HEK293 (cell line): ENCODE measurements around the gene HOXB4.

Experiments
- CTCF ChIP-seq: fragments of 450-650 bp; formaldehyde crosslinking; IDR thresholded peaks from 2 replicates; pipeline ENCODE4 v1.5.1; 2016; ENCODE audit warnings: missing biosample characterization, missing genetic modification characterization
- KLF17 ChIP-seq: fragments of 450-650 bp; formaldehyde crosslinking; IDR thresholded peaks from 2 replicates; pipeline ENCODE4 v1.5.1; 2016; ENCODE audit warnings: missing biosample characterization, missing genetic modification characterization
- KLF8 ChIP-seq: fragments of 450-650 bp; formaldehyde crosslinking; IDR thresholded peaks from 2 replicates; pipeline ENCODE4 v1.5.1; 2016; ENCODE audit warnings: missing biosample characterization, missing genetic modification characterization
- KLF9 ChIP-seq: fragments of 450-650 bp; formaldehyde crosslinking; IDR thresholded peaks from 2 replicates; pipeline ENCODE4 v1.5.1; 2016; ENCODE audit warnings: missing biosample characterization, missing genetic modification characterization, low read depth
- MYNN ChIP-seq: fragments of 450-650 bp; formaldehyde crosslinking; IDR thresholded peaks from 2 replicates; pipeline ENCODE4 v1.5.1; 2016; ENCODE audit warnings: missing biosample characterization, missing genetic modification characterization, borderline replicate concordance
- OSR2 ChIP-seq: fragments of 450-650 bp; formaldehyde crosslinking; IDR thresholded peaks from 2 replicates; pipeline ENCODE4 v1.5.1; 2016; ENCODE audit warnings: missing biosample characterization, missing genetic modification characterization
- PRDM4 ChIP-seq: fragments of 450-650 bp; formaldehyde crosslinking; IDR thresholded peaks from 2 replicates; pipeline ENCODE4 v1.5.1; 2017; ENCODE audit warnings: missing biosample characterization, missing genetic modification characterization
- SETDB1 ChIP-seq: IDR thresholded peaks from one replicate; pipeline ENCODE4 v1.6.1; 2017; ENCODE audit warnings: mild to moderate bottlenecking, low read length, moderate library complexity, mixed read lengths; ENCODE audit not compliant: insufficient read length
- SP2 ChIP-seq: fragments of 450-650 bp; formaldehyde crosslinking; IDR thresholded peaks from 2 replicates; pipeline ENCODE4 v1.5.1; 2016; ENCODE audit warnings: missing biosample characterization, missing genetic modification characterization
- ZBTB6 ChIP-seq: fragments of 450-650 bp; formaldehyde crosslinking; IDR thresholded peaks from 2 replicates; pipeline ENCODE4 v1.5.1; 2017; ENCODE audit warnings: missing biosample characterization, missing genetic modification characterization
- ZFHX2 ChIP-seq: fragments of 450-650 bp; formaldehyde crosslinking; conservative IDR thresholded peaks from 2 replicates; pipeline ENCODE4 v1.5.1; 2016; ENCODE audit warnings: missing biosample characterization, missing genetic modification characterization
- ZNF24 ChIP-seq: fragments of 450-650 bp; formaldehyde crosslinking; IDR thresholded peaks from 2 replicates; pipeline ENCODE4 v1.5.1; 2016; ENCODE audit warnings: missing biosample characterization, missing genetic modification characterization
- ZNF335 ChIP-seq: fragments of 450-650 bp; formaldehyde crosslinking; conservative IDR thresholded peaks from 2 replicates; pipeline ENCODE4 v1.5.1; 2016; ENCODE audit warnings: missing biosample characterization, missing genetic modification characterization
- ZNF341 ChIP-seq: fragments of 450-650 bp; formaldehyde crosslinking; IDR thresholded peaks from 2 replicates; pipeline ENCODE4; 2016; ENCODE audit warnings: low read depth, missing biosample characterization, missing genetic modification characterization
- ZNF350 ChIP-seq: fragments of 450-650 bp; formaldehyde crosslinking; IDR thresholded peaks from 2 replicates; pipeline ENCODE4 v1.5.0; 2017; ENCODE audit warnings: missing biosample characterization, mild to moderate bottlenecking, missing genetic modification characterization
- ZNF423 ChIP-seq: fragments of 450-650 bp; formaldehyde crosslinking; IDR thresholded peaks from 2 replicates; pipeline ENCODE4 v1.5.1; 2016; ENCODE audit warnings: missing biosample characterization, missing genetic modification characterization
- ZNF48 ChIP-seq: fragments of 450-650 bp; formaldehyde crosslinking; IDR thresholded peaks from 2 replicates; pipeline ENCODE4 v1.5.1; 2016; ENCODE audit warnings: missing biosample characterization, missing genetic modification characterization
- ZNF501 ChIP-seq: fragments of 450-650 bp; formaldehyde crosslinking; IDR thresholded peaks from 2 replicates; pipeline ENCODE4 v1.5.1; 2016; ENCODE audit warnings: missing biosample characterization, missing genetic modification characterization
- ZNF518A ChIP-seq: fragments of 450-650 bp; formaldehyde crosslinking; conservative IDR thresholded peaks from 2 replicates; pipeline ENCODE4 v1.5.1; 2016; ENCODE audit warnings: low read depth, missing biosample characterization, missing genetic modification characterization
- ZNF548 ChIP-seq: fragments of 450-650 bp; formaldehyde crosslinking; IDR thresholded peaks from 2 replicates; pipeline ENCODE4 v1.5.1; 2016; ENCODE audit warnings: missing biosample characterization, missing genetic modification characterization
- ZNF560 ChIP-seq: fragments of 450-650 bp; formaldehyde crosslinking; IDR thresholded peaks from 2 replicates; pipeline ENCODE4 v1.5.1; 2017; ENCODE audit warnings: missing biosample characterization, missing genetic modification characterization, borderline replicate concordance
- ZNF561 ChIP-seq: fragments of 450-650 bp; IDR thresholded peaks from 2 replicates; pipeline ENCODE4 v1.5.1; 2018; ENCODE audit warnings: missing biosample characterization, missing genetic modification characterization, borderline replicate concordance
- ZNF623 ChIP-seq: fragments of 450-650 bp; formaldehyde crosslinking; IDR thresholded peaks from 2 replicates; pipeline ENCODE4 v1.5.1; 2016; ENCODE audit warnings: missing biosample characterization, missing genetic modification characterization
- ZNF658 ChIP-seq: fragments of 450-650 bp; formaldehyde crosslinking; IDR thresholded peaks from 2 replicates; pipeline ENCODE4; 2016; ENCODE audit warnings: missing biosample characterization, missing genetic modification characterization
- ZNF660 ChIP-seq: fragments of 450-650 bp; IDR thresholded peaks from 2 replicates; pipeline ENCODE4 v1.5.1; 2018; ENCODE audit warnings: missing biosample characterization, mild to moderate bottlenecking, missing genetic modification characterization
- ZNF677 ChIP-seq: fragments of 450-650 bp; IDR thresholded peaks from 2 replicates; pipeline ENCODE4 v1.5.0; 2018; ENCODE audit warnings: missing biosample characterization, mild to moderate bottlenecking, missing genetic modification characterization, moderate library complexity
- ZNF830 ChIP-seq: fragments of 450-650 bp; IDR thresholded peaks from 2 replicates; pipeline ENCODE4 v1.5.0; 2018; ENCODE audit warnings: missing biosample characterization, missing genetic modification characterization, low read depth, mild to moderate bottlenecking, moderate library complexity
- ZSCAN30 ChIP-seq: fragments of 450-650 bp; IDR thresholded peaks from 2 replicates; pipeline ENCODE4 v1.5.1; 2018; ENCODE audit warnings: missing biosample characterization, mild to moderate bottlenecking, missing genetic modification characterization, moderate library complexity

Gene HOXB4

GRCh38 chr17:48593126-48593829 is 15.1 kb upstream of the HOXB4 start, which contains the start of gene HOXB5 (continued):
- TF ChIP-seq PRDM4 (tag by site-specific recombination) (no peak), OSR2 (tag by site-specific recombination) (no peak), ZBTB6 (tag by site-specific recombination) (peak; percentile 83), ZNF501 (tag by site-specific recombination) (no peak), ZNF48 (tag by site-specific recombination) (no peak), ZNF350 (tag by site-specific recombination) (no peak), ZNF658 (tag by site-specific recombination) (no peak), ZNF423 (tag by site-specific recombination) (no peak), SETDB1 (no peak), ZNF660 (no peak), ZNF548 (tag by site-specific recombination) (no peak), ZNF518A (no peak), ZNF623 (no peak), ZNF24 (tag by site-specific recombination) (no peak), SP2 (peak; percentile 43; the same call in 1 of the 2 replicates), ZNF677 (tag by site-specific recombination) (no peak), ZNF561 (tag by site-specific recombination) (no peak), ZNF830 (tag by site-specific recombination) (no peak), MYNN (tag by site-specific recombination) (0 out of 2 replicates have a peak, but pooled peaks have one; percentile 16), KLF17 (no peak), ZNF560 (tag by site-specific recombination) (no peak), ZNF335 (no peak), KLF9 (no peak), KLF8 (tag by site-specific recombination) (no peak), ZSCAN30 (no peak), ZFHX2 (tag by site-specific recombination) (no peak), CTCF (tag by site-specific recombination) (no peak), ZNF341 (tag by site-specific recombination) (peak; percentile 97)
